GM19324 (cell line): ENCODE data around the gene STK38.

Source experiments
- ATAC-seq: cut with Tn5 transposase; IDR thresholded peaks from one replicate; pipeline ENCODE4 v1.9.1; 2021; ENCODE audit warnings: mild to moderate bottlenecking, moderate library complexity; ENCODE audit not compliant: unreplicated experiment, low FRiP score

STK38 gene

GRCh38 chr6:36566418-36566905 lies 19.2 kb upstream of the STK38 start:
- no peak for ATAC-seq

DNA sequence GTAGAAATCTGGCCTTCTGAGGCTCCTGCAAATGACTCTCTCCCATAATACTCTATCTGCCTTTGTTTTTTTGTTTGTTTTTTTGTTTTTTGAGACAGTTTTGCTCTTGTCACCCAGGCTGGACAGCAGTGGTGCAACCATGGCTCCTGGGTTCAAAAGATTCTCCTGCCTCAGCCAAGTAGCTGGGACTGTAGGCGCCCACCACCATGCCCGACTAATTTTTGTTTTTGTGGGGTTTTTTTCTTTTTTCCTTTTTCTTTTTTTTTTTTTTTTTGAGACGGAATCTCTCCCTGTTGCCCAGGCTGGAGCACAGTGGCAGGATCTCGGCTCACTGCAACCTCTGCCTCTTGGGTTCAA lies 16.6 kb upstream of the STK38 start:
- no peak for ATAC-seq

- ATAC-seq, result no peak
These were observed 16.1 kb upstream of the STK38 start for GRCh38 chr6:36563237-36563927.

GRCh38 chr6:36560822-36561221 lies 13.5 kb upstream of the STK38 start:
- ATAC-seq, result no peak

DNA sequence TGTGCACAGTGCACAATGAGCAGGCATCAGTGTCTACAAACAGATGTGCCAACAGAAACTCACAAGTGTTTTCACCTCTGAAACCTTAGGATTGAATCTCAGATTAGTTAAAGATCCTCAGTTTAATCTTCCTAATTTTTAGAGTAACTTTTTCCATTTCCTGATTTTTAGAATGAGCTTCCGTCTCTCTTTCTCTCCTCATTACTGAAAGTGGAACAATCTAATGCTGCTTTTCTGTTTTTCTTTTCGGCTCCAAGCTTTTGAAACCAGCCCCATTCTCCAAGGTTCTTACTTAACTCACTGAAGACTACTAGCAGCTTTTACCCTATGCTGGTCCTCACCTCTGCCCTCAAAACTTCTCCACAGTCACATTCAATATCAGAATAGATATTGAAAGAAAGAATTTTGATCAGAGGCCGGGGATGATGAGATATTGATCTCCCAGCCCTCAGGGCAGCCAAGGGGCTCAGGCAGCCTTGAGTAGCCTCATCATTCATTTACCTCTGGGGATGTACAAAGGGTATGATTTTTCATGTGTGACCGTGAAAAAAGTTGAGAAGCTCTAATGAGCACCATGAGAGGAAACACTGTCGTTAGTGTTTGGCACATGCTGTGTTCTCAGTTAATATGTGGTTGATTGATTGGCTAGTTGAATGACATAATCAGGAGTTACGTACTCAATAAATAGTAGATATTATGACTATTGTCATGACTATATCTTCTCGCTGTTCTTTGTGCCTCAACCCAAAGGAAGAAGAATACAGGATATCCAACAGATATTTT lies 11.9 kb upstream of the STK38 start:
- ATAC-seq, result no peak

DNA sequence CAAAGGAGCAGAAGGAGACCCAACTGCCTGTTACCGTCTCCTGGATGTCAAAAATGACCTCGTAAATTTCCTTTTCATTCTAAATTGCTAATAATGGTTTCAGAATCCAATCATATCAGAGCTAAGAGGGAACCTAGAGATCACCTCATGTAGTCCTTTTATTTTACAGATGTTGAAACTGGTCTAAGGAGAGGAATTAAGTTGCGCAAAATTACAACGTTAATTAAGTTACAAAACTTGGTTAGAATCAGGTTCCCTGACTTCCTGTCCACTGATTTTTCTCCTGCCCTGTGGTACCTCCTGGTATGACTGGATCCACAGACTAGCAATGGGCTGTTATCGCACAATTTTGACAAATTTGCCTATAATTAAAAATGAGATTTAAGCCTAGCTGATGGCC lies 9.0 kb upstream of the STK38 start:
- ATAC-seq, result no peak

GRCh38 chr6:36555750-36556252 lies 8.5 kb upstream of the STK38 start:
- ATAC-seq, result no peak

DNA sequence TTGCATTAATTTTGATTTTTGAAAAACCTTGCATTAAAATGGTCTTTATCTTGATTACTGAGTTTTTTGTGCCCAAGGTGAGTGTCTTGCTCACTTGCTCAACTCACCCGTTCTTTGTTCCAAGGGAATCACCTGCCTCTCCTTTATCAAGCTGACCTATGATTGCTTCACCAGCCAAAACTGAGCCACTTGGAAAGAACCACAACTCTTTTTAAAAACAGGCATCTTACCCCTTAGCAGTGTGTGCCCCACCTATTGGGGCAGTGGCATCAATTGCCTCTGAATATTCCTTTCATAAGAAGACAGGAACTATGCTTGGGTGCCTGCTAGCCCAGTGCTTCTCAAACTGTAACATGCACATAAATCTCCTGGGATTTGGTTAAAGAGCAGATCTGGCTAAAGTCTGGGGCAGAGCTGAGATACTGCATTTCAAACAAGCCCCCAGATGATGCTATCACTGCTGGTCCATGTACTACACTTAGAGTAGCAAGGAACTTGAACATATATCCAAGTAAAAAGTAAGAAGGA lies 3.3 kb upstream of the STK38 start:
- no peak for ATAC-seq

GRCh38 chr6:36548401-36548743 lies 1.1 kb upstream of the STK38 start:
- ATAC-seq, result no peak

- no peak for ATAC-seq
These were observed 544 bp upstream of the STK38 start for GRCh38 chr6:36547646-36548400.

- no peak for ATAC-seq
These were observed 865 bp downstream of the STK38 start for GRCh38 chr6:36546308-36546919.

DNA sequence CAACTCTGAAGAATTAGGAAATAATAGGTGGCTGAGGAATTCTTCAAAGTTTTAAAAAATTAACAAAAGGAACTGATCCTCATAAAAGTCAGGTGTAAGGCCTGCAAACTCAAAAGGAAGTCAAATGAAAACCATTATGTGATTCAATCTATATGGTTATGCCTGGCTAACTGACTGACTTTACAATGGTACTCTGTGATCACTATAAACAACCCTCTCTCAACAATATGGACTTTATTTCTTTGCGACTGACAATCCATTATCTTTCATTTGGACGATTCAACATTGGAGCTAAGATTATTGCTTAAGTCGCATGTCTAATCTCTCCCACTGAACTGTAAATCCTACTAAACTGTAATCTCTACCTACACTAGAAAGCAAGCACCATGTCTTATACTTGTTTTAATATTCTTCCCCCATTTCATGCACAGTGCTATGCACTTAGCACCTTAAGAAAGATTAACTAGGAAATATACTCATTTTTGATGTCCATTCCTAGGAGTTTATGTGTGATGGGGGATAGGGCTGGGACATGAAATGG lies 1.4 kb downstream of the STK38 start:
- no peak for ATAC-seq

- no peak for ATAC-seq
These were observed 3.1 kb downstream of the STK38 start for GRCh38 chr6:36544228-36544627.

GRCh38 chr6:36542041-36542440 lies 5.2 kb downstream of the STK38 start:
- ATAC-seq, result no peak

GRCh38 chr6:36539814-36540568 lies 7.3 kb downstream of the STK38 start:
- no peak for ATAC-seq

DNA sequence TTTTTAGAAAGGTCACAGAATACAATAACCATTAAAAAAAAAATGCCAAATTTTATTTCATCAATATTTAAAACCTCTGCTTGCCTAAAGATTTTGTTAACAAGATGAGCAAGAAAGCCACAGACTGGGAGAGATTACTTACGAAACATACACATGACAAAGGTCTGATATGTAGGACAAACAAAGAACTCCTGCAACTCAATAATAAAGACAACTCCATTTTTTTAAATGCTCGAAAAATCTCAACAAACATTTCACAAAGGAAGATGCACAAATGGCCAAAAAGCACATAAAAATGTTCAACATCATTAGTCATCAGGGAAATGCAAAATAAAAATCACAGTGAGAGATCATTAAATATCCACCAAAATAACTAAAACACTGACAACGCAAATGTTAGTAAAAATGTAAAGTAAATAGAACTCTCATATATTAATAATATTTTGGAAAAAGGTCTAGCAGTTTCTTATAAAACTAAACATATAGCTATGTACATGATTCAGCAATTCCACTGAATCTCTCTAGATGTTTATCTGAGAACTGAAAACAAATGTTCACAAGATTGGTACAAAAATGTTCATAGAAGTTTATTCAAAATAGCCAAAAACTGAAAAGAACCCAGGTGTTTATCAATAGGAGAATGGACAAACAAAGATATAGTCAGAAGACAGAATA lies 10.3 kb downstream of the STK38 start:
- ATAC-seq, result no peak

DNA sequence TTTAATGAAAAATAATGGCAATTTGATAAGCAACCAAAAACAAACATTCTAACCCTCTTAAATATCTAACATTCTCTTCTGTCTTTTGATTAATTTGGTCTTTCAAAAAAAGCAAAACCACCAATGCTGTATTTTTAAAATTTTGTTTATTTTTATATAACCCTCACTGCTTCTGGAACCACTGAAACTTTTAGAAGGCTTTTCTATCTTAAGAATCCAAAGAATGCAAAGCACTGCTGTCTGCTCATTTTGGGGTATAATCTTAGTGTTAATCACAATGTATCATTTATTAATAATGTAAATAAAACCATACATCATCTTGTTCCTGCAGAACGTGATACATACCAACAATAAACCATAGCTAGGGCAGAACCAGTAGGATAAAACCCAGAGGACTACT lies 14.0 kb downstream of the STK38 start:
- no peak for ATAC-seq

- ATAC-seq, result no peak
These were observed 21.2 kb downstream of the STK38 start for GRCh38 chr6:36526066-36526465.

DNA sequence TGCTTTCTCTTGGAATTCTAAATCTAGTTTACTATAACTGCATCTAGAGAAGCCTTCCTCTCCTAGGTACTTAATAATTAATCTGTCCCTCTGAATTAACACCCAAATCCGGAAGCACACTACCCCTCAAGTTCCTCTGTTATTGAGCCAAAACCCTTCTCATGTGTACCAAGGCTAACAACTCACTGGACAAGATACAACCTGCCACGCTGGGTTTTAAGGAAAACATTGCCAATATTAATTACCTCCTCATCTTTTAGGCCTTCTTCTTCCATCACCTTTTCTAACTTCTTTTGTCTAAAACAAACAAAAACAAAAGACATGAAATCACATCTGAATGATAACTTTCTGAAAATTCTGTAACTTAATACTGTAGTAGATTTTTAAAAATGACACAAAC lies 21.9 kb downstream of the STK38 start:
- no peak for ATAC-seq
